Endothelial cell (in vitro differentiated cells): ENCODE data around the gene KRTAP2-4. TPM values are rescaled to one million over a fixed set of nuclear protein-coding genes. Genes with fewer than 3 reads are reported as not detected.
"Not testable (repeated sequence)": the region's sequence is repeated elsewhere in the genome, so short reads cannot be mapped to it uniquely, and the experiment has no call there.

Source experiments
- DNase-seq: peaks from one replicate; pipeline ENCODE4 v3.0.0; 2021; ENCODE audit warnings: low spot score
- H3K27ac Mint-ChIP-seq: one replicate; pipeline ENCODE4 v1.8.0; 2021; ENCODE audit warnings: mixed read lengths, inconsistent platforms; ENCODE audit not compliant: unreplicated experiment
- H3K27me3 Mint-ChIP-seq: one replicate; pipeline ENCODE4 v1.8.0; 2021; ENCODE audit warnings: mild to moderate bottlenecking, moderate library complexity, mixed read lengths, inconsistent platforms; ENCODE audit not compliant: unreplicated experiment
- H3K36me3 Mint-ChIP-seq: one replicate; pipeline ENCODE4 v1.8.0; 2021; ENCODE audit warnings: mild to moderate bottlenecking, low read depth, mixed read lengths, inconsistent platforms; ENCODE audit not compliant: unreplicated experiment
- H3K4me1 Mint-ChIP-seq: one replicate; pipeline ENCODE4 v1.8.0; 2021; ENCODE audit warnings: mild to moderate bottlenecking, mixed read lengths, inconsistent platforms; ENCODE audit not compliant: unreplicated experiment
- H3K4me3 Mint-ChIP-seq: one replicate; pipeline ENCODE4 v1.8.0; 2021; ENCODE audit warnings: mild to moderate bottlenecking, mixed read lengths, inconsistent platforms; ENCODE audit not compliant: unreplicated experiment
- H3K9me3 Mint-ChIP-seq: one replicate; pipeline ENCODE4 v1.8.0; 2021; ENCODE audit warnings: mixed read lengths, inconsistent platforms; ENCODE audit not compliant: unreplicated experiment
- CTCF ChIP-seq: fragments of 200-600 bp; sonication (generic); IDR thresholded peaks from one replicate; pipeline ENCODE4 v1.5.0; 2021; ENCODE audit warnings: antibody characterized with exemption; ENCODE audit not compliant: unreplicated experiment
- total RNA-seq: library from RNA; stranded (reverse); fragmentation: NEBNext Ultra II Directional; extraction: Animal tissue kit (Norgen Biotek cat#: 25700); gene quantifications from one replicate; pipeline ENCODE4 v1.2.1, GENCODE V29; 2021; ENCODE audit not compliant: unreplicated experiment

The KRTAP2-4 gene
- total RNA-seq, 1 donor from 2014 or later, result not detected

GRCh38 chr17:41096055-41096454 lies 30.4 kb upstream of the KRTAP2-4 start:
- DNase-seq, result no peak
- no peaks in the 10 kb centered on the region for H3K9me3 Mint-ChIP-seq
- H3K27me3 Mint-ChIP-seq, result no peaks in the 10 kb centered on the region
- no peak overlapping the region for H3K27ac Mint-ChIP-seq
- no peaks in the 10 kb centered on the region for H3K36me3 Mint-ChIP-seq
- H3K4me1 Mint-ChIP-seq, result no peaks in the 10 kb centered on the region
- TF ChIP-seq CTCF, result no peak
- no peak overlapping the region for H3K4me3 Mint-ChIP-seq

GRCh38 chr17:41088760-41089352 lies 23.2 kb upstream of the KRTAP2-4 start:
- H3K27me3 Mint-ChIP-seq, H3K27ac Mint-ChIP-seq, H3K4me1 Mint-ChIP-seq, H3K4me3 Mint-ChIP-seq, H3K9me3 Mint-ChIP-seq, H3K36me3 Mint-ChIP-seq, DNase-seq: not testable (repeated sequence)

GRCh38 chr17:41084100-41084856 lies 18.6 kb upstream of the KRTAP2-4 start, which contains the start of gene KRTAP4-7:
TSS of gene KRTAP4-7 (plus strand) at chr17:41084150. CDS start at chr17:41084207, 57 bp downstream.
- not testable (repeated sequence) for DNase-seq, H3K36me3 Mint-ChIP-seq, H3K27ac Mint-ChIP-seq, H3K4me1 Mint-ChIP-seq, H3K4me3 Mint-ChIP-seq, H3K27me3 Mint-ChIP-seq, H3K9me3 Mint-ChIP-seq

GRCh38 chr17:41083427-41083826 lies 17.7 kb upstream of the KRTAP2-4 start:
- not testable (repeated sequence) for H3K27ac Mint-ChIP-seq, H3K27me3 Mint-ChIP-seq, H3K9me3 Mint-ChIP-seq, DNase-seq, H3K4me3 Mint-ChIP-seq, H3K4me1 Mint-ChIP-seq, H3K36me3 Mint-ChIP-seq

GRCh38 chr17:41082626-41083025 lies 16.9 kb upstream of the KRTAP2-4 start:
- Mint-ChIP-seq H3K36me3 (no peaks in the 10 kb centered on the region), H3K27ac (no peak overlapping the region), H3K4me1 (no peaks in the 10 kb centered on the region), H3K27me3 (no peaks in the 10 kb centered on the region), H3K4me3 (no peak overlapping the region), H3K9me3 (no peaks in the 10 kb centered on the region)
- TF ChIP-seq CTCF, result no peak
- DNase-seq, result no peak

GRCh38 chr17:41076788-41077187 lies 11.1 kb upstream of the KRTAP2-4 start:
- H3K4me3 Mint-ChIP-seq, result no peak overlapping the region
- no peak for TF ChIP-seq CTCF
- no peaks in the 10 kb centered on the region for H3K36me3 Mint-ChIP-seq
- DNase-seq, result no peak
- no peaks in the 10 kb centered on the region for H3K9me3 Mint-ChIP-seq
- peaks cover 4% of the 10 kb centered on the region for H3K27me3 Mint-ChIP-seq
- no peak overlapping the region for H3K27ac Mint-ChIP-seq
- no peaks in the 10 kb centered on the region for H3K4me1 Mint-ChIP-seq
